Stimulated activated CD8-positive, alpha-beta memory T cell treated with anti-CD3 and anti-CD28 coated beads, Interleukin-2, amount 100 ng/mL, for 1 hour (primary cell): ENCODE data around the gene RTL1.

ENCODE experiments used
- DNase-seq, 2 donors: peaks; one replicate each; pipeline ENCODE4 v3.0.0-alpha.2; 2020; ENCODE audit warnings: low read depth in 2 of 2

RTL1 gene

DNA sequence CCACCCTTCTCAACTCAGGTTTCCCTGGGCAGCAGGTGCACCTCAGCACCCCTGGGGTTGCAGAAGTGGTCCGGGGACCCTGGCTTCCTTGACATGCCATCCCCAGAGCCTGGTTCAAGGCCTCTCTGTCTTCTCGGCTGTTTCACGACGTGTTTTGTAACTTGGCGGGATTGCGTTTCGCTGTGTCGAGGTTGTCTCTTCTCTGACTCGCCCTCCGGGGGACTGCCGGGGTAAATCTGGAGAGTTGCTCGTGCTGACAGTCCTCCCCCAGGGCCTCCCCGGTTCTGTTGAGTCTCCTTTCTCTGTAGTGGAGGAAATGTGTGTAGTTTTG, 52.0 kb downstream of the RTL1 start:
- DNase-seq = no peak

DNA sequence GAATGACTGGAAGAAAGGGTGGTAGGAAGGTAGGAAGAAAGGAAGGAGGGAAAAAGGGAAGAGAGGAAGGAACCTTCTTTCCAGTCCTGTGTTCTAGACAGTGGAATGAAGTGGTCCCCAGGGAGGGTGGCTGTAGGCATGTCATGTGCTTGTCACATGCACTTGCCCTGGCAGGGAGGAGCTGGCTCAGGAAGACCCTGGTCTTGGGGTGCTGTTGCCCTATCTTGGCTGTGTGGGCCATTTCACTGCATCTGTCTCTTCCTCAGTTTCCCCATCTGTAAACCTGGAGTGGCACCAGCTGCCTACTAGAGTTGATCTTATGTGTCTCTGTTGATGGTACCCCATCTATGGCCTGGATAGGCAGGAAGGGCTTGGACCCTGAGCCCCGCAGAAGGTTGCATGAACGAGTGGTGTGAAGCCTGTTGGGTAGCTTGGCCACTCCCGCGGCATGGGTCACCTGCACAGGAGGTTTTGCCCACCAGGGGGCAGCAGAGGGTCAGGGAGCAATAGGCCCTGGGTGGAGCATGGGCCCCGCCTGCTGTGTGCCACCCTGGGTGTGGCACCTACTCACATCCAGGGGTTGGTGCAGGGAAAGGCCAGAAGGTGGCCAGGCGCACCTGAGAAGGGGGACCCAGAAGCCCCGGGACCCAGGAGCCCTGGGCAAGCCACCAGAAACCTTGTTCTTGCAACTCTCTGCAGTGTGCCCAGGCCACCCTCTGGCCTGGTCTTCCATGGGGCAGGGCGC, 52.5 kb downstream of the RTL1 start:
- DNase-seq = peak; percentile 62 to 64

DNA sequence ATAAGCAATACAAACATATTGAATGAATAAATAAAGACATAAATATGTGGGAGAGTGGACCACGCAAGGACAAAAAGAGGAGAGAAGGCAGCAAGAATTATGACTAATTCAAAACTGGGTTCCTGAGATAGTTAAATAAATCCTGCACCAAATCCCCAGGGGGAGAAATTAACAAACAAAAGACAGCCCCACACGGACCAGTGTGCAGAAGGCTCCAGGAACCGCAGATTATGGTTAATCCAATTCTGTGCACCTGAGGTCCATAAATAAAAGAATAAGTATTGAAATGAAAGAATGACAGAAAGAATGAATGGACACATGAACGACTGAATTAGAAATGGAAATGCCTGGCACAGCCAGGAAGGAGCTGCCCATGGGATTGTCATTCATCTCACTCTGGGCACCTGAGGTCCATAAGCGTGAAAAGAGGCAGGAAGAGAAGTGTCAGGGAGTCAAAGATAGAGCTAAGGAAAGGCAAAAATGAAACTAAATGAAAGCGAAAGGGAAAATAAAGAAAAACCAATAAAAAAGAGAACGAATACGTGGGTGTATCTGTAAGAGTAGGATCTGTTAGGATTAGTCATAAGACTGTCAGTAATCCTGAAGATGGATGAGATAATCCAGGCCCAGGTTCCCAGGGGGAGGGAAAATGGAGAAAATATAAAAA, 54.3 kb downstream of the RTL1 start:
- DNase-seq = no peak

DNA sequence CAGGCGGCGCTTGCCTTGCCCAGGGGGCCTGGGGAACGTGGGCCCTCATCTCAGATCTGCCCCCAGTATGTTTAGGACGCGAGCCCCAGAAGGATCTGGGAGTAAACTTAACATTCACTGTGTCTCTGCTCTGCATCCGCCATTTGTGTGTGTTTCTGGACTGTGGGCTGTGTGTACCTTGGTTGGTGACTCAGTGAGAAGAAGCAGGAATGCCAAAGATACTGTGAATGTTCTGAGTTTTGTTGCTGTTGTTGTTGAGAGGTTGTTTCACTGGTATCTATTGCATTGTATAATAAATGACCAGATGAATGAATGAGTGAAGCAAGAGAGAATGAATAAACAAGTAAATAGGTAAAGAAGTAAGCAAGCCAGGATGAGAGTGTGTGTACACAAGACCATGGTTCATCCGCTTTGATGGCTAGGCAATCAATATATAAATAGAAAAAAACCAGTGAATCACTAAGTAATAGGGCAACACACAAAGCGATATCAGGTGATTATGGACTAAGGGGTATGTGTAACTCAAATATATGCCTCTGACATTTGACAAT, 57.1 kb downstream of the RTL1 start:
- DNase-seq = no peak

DNA sequence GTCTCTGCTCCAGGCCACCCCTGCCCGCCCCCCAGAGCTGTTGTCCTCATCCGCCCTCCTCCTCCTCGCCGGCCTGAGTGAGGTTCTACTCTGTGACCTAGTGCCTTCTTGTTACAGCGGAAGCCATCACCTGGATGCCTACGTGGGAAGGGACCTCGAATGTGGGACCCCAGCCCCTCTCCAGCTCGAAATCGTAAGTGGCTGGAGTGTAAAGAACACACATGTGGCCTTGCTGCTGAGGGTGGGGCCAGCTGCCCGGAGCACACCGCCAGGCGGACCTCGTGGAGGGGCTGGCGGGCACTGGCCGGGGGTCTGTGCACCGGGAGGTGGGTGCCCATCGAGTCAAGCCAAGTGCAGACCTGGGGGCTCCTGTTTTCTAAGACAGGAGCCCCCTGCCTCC, 58.2 kb downstream of the RTL1 start:
- DNase-seq = no peak

DNA sequence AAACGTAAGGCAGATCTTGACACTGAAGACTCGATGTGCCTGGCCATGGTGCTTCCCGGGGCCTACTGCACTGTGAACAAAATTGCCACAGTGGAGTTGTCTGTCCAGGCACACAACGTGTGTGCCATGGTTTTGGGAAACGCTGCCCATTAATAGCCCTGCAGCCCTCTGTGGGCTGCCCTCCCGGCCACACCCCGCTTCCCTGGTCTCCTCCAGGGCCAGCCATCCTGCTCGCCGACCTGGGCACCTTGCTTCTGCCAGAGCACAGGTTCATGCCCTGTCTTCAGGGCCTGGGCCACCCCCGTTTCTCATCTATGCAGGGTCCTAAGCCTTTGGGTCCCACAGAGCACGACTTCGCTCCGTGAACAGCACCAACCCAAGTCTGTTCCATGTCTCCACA, 58.7 kb downstream of the RTL1 start:
- no peak for DNase-seq

DNA sequence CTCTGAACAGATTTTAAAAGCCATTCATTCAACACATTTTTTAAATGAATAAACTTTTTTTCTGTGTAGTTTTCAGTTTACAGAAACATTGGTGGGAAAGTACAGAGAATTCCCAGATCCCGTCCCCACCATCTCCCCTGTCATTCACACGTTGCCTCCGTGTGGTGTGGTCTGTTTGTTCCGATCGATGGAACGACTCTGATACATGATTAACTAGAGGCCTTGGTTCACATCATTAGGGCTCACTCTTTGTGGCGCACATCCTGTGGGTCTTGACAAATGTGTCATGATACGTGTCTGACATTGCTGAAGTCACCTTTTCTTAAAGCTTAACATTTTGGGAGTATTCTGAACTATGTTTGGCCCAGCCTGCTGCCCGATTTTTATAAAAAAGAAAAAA, 59.1 kb downstream of the RTL1 start:
- DNase-seq = no peak

DNA sequence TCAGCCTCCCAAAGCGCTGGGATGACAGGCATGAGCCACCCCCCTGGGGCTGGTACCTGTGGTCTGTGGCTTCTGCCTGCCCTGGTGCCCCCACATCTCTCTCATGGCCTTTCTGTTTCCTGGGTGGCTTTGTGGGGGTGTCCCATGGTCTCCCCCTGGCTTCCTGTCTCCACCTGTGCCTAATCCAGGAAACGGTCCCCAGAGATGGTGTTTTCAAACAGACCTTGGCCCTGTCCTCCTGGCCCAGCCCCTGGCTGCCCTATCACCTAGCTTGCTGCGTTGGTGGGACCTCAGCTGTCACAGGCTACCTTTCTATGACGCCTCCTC, 59.5 kb downstream of the RTL1 start:
- DNase-seq = no peak

DNA sequence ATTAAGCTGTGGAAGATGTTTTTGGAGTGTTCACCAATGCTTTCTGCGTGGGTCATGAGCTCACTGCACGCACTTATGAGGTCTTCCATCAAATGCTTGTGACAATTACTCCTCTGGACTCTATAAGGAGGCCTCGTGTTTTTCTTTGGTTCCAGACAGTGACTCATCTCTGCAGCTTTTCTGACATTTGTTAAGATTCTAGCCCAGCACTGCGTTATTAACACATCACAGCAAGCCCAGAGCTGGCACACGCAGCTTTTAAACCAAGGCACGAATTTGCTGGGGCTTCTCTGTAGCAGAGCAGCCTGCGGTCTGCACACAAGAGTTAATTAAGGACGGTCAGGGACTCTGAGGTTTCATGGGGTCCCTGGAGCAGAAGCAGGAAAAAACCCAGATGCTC, 60.7 kb downstream of the RTL1 start:
- DNase-seq = no peak

DNA sequence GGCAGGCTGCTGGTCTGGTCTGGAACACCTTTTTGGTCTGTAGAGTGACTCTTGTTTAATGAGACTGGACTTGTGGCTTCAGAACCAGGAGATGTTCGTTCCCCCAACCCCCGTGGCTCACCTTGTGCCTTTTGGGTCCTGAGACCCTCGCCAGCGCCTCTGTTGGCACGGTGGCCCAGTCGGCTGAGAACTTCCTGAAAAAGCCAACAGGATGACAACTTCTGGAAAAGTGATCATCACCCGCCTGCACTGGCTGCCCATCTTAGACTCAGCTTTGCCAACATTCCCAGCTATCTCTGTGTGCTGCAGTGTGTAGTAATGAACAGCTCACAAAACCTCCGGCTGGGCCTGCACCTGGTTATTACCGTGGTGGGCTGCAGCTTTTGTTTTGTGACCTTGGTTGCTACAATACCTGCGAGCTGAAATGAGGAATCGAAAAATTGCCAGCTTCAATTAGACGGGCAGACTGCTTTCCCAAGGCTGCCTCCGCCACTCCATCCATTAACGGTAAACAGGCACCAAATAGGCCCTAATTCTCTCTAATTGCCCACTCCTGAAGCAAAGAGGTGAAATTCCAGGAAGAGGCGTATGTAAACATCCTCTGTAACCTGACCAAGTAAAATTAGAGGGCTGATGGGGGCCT, 61.6 kb downstream of the RTL1 start:
- no peak for DNase-seq

DNA sequence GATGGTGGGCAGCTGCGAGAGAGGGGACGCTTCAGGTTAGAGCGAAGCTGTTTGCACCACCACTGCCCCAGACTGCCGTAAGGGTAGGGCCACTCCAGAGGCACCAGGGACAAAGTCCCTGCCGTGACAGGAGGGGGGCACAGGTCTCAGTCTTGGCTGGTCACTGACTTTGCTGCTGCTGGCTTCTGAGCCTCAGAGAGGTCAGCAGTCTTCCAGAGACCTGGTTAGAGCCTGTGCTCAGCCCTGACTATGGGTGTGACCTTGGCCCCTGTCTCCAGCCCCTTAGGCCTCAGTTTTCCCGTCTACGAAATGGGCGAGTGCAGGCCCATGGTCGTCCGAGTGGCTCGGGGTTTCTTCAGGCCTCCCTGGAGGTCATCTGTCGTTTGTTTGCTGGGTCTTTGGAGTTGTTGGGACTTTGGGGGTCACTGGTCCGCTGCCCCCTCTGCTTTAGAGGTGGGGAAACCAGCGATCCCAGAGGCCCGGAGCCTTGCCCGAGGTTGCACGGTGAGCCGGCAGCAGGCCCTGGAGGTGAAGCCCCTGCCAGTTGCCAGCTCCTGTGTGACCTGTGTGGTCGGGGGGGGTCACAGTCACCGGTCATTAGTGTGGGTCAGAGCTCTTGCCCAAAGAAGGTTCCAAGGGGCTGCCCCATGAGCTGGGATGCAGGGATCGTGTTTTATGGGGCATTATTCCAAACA, 62.3 kb downstream of the RTL1 start:
- no peak for DNase-seq

DNA sequence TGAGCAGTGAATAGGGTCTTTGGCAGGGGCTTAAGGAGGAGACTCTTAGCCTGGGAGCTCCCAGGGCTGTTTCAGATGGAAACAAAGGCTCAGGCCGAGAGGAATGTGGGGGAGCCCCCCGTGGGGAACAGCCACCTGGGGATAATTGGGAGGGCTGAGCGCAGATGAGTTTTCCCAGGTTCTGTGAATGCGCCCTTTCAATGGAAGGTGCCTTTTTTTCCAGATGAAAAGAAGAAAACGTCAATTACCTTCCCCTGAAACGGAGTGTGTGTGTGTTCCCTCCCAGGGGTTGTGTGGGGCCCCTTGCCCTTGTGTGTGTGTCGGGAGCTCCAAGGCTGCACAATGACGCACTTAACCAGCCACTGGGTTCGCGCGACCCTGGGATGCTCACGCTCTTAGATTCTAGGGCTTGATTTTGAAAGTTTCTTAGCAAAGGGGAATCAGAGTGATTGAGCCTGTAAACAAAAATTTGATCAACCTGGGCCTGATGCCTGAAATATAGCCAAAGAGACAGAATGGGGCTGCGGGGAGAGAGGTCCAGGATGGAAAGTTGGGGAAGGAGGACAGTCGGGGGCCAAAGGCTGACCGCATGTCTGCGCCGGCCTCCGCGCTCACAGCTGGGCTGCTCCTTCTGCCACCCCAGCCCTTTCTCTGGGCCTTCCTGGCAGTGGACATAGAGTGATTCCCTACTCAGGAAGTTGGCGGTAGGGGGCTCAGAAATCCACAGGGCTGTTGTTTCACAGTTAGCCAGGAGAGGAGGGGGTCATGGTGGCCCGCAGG, 63.0 kb downstream of the RTL1 start:
- DNase-seq = no peak

DNA sequence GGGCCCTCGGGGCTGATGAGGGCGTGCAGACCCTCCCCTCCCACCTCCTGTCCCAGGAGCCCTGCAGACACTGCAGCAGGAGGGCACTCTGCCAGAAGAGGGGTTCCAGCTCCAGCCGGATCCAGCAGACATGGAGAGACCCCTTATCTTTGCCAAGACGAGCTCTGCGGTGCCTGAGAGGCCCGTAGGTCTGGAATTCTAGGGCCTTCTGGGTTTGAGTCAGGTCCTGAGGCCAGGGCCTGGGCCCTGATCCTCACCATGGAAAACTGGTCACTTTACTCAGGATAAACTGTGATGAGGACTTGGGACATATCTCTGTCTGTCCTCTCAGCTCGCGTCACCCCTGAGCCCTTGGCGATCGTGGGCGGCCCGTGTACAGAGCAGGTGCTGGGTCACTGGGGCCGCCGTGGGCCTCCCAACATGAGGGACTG, 63.8 kb downstream of the RTL1 start:
- no peak for DNase-seq

DNA sequence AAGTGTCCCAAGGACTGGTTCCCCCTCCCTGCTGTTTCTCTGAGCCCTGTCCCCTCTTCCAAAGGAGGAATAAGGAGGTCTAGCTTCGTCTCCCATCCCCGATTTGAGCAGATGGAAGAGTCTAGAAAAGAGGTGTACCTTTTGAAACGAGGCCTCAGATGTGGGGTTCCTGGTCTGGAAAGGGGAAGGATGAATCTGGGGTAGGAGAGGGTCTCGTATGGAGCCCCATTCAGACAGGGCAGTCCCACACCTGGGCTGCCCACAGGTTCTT, 64.3 kb downstream of the RTL1 start:
- DNase-seq = no peak

DNA sequence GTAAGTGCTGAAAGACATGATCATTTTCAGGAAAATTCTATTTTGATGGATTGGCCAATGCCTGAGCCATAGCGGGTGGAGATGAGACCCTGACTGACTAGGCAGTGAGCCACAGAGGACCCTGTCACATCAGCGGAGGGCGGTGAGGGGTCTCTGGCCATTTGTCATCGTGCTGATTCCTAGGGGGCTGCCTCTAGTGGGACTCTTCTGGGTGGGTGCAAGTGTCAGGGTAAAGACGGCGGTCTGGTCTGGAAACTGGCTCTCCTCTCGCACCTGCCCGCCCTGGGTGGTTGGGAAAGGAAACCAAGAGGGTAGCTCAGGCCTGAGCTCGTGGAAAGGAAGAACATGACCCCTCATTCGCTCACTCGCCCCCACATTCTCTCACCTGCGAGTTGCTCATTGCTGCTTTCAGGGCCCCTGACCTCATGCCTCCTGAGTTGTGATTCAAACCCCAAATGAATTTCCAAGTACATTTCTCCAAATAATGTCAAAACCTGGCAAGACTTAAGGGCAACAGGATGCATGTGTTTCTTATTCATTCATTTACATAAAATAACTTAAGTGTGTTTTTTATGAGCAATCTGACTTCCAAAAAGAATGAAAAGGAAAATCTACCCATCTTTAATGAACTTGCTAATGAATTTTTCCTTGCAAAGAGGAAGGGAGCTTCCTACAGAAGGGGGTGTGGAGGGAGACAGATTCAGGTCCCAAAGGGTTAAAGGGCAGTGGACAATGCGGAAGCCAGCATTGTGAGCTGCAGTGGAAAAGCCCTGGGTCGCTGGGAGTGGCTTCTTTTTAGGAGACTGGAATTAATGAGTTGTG, 64.8 kb downstream of the RTL1 start:
- DNase-seq = no peak

DNA sequence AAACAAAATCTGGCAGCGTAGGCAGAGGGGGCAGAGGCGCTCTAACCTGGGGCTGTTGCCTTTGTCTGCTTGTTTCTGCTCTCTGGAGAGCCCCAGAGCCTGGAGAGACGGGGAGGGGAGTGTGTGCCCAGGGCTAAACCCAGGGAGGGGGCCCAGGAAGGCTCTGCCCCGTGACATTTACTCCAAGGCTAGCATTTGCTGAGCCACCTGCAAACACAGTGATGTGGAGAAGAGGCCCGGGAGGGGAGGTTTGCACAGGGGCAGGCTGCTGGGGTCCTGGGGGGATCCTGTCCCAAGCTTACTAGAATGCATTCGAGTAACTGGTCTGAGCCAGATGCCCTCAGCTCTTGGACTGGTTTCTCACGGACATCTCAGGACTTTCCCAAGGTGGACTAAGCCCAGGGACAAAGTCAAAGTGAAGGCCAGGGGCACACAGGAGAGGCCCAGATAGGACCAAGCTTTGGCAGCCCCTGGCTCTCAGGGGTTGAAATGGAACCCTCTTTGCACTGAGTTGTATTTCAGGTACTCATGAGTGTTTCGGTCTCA, 65.6 kb downstream of the RTL1 start:
- DNase-seq = no peak

DNA sequence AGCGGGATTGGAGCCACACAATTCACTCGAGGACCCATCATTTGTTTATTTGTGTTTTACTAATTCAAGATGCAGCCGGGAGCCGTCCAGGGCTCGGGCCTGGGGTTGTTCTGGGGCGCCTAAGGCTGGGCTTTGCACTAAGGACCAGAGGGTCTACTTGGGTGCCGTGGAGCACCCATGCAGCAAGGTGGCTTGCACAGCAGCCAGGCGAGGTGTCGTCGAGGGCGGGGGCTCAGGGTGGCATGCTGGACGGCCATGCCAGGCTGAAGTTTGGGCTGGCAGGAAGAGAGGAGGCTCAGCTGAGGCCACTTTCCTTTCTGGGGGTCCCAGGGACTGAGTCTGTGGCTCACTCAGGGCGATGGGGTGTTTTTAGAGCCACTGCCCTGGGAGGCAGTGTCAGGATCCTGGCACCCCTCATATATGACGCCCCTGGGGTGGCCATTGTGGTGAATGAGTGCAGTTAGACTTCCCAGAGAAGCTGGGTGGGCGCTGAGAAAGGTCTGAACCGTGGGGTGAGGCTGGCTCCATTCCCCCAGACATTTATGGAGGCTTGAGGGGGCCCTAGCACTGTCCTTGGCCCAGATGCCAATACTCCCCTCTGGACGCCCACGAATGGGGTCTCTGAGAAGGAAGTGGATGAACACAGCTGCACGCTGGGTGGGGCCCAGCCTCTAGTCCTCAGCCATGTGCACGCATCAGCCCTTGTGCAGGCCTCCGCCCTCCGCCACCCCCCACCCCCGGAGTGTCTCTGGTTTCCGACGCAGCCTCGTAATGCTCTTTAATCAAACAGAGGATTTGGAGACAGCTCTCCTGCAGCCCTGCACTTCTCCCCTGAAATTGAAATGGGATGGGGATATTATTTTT, 66.3 kb downstream of the RTL1 start:
- DNase-seq = no peak

DNA sequence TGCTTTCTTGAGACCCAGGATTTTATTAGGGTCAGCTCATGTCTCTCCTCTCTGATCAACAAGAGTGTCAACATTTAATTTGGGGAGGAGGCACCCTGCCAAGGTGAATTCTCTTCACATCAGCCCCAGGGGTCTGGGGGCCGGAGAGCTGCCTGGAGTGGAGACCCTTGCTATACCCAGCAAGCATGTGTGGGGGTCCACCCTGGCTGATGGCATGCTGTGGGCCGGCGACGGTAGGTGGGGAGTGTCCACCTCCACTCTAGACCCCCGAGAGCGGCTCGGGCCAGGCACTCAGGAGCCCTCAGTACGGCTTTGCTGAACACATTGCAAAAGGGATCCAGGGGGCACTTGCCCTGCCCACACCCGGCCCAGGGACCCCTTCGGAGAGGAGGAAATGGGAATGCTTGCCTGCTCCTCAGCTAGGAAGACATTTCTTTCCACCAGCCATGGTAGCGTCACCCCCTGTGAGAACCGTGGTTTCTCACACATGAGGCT, 67.2 kb downstream of the RTL1 start:
- DNase-seq = no peak

DNA sequence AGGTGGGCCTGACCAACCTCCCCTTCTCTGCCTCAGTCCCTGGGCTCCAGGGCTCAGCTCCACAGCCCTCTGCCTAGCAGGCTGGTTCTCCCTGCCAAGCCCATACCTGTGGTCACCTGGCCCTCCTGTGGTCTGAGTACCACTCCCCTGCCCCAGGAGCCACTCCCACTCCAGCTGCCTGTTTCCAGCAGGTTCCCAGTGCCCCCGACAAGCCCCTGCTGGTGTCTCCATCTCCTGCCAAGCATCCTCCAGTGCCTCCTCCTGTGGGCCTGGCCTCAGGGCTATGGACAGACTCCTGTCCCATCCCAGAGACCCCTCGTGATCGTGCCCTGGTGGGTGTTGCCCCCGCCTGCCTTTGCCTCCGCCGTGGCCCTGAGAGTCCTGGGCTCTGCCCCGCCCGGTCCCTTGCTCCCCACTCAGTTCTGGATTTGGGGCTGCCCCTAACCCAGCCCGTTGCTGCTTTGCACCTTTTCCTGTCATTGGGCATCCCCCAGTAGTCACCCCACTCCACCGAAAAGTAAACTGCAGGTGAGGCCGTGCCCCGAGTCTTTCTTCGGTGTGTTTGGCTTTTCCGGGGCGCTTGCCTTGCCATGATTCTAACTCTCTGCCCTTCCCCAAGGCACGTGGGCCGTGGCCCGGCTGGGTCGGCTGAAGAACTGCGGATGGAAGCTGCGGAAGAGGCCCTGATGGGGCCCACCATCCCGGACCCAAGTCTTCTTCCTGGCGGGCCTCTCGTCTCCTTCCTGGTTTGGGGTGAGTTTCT, 67.8 kb downstream of the RTL1 start:
- DNase-seq = no peak
